HCT116 (cell line): ENCODE data around the gene SMARCB1. TPM values are rescaled to one million over a fixed set of nuclear protein-coding genes. Genes with fewer than 3 reads are reported as not detected.

Source experiments
- ATAC-seq: fragments of 200-7000 bp; cut with Tn5 transposase; 2 replicates; pipeline ENCODE4 v1.9.1; 2020; ENCODE audit warnings: mild to moderate bottlenecking, moderate library complexity
- BruUV-seq: library from RNA; stranded (reverse); fragments of 400-500 nt; replicated peaks from 2 replicates; lab custom pipeline; 2021; lab: Mats Ljungman, UMichigan
- CTCF ChIA-PET: fragments of 300-600 bp; sonication (Branson Sonifier 250); formaldehyde crosslinking; loops from one replicate; lab custom pipeline; 2021; ENCODE audit warnings: antibody characterized with exemption; lab: Charles Lee
- POLR2A ChIA-PET: fragments of 300-600, 350-600 bp; sonication (Branson Sonifier 250); formaldehyde crosslinking; loops from one replicate; lab custom pipeline; 2021; ENCODE audit warnings: antibody characterized with exemption; lab: Charles Lee
- RAD21 ChIA-PET, 2 experiments: fragments of 300-600 bp; sonication (Branson Sonifier 250); formaldehyde crosslinking; loops; one replicate each; lab custom pipeline; 2023; ENCODE audit warnings: low total read pairs in 2 of 2; ENCODE audit not compliant: uncharacterized antibody in 2 of 2, unreplicated experiment in 2 of 2, low non-redundant PET in 1 of 2; lab: Charles Lee
- DNase-seq: peaks from one replicate; pipeline ENCODE4 v3.0.0-alpha.2; 2010; ENCODE audit warnings: low read depth, low spot score
- H2AFZ ChIP-seq: fragments of 200-600 bp; shearing (Covaris generic), sonication (generic); 2 replicates; pipeline ENCODE4 v1.6.1; 2017; ENCODE audit warnings: low read depth, mixed run types, mixed read lengths, antibody characterized with exemption, low read length; ENCODE audit not compliant: poor library complexity, severe bottlenecking
- H3K27ac ChIP-seq: 2 replicates; pipeline ENCODE4 v1.5.1; 2012; ENCODE audit warnings: low read depth, low read length
- H3K27me3 ChIP-seq: fragments of 200-600 bp; sonication (generic); 2 replicates; pipeline ENCODE4 v1.6.1; 2016; ENCODE audit warnings: mixed run types, low read length, mixed read lengths; ENCODE audit not compliant: insufficient read depth
- H3K36me3 ChIP-seq, 2 experiments: fragments of 200-500 bp in 1 of 2; fragments of 200-600 bp in 1 of 2; sonication (Bioruptor generic) in 1 of 2; sonication (generic) in 1 of 2; 2 replicates each; pipeline versions ENCODE4 v1.5.1 to v1.6.1; 2014 to 2016; ENCODE audit warnings: low read length in 2 of 2, inconsistent platforms in 1 of 2, mixed read lengths in 1 of 2, mixed run types in 1 of 2; ENCODE audit not compliant: insufficient read depth in 2 of 2, control insufficient read depth in 1 of 2
- H3K4me1 ChIP-seq, 2 experiments: fragments of 200-600 bp in 1 of 2; sonication (generic) in 1 of 2; 2 replicates each; pipeline versions ENCODE4 v1.5.1 to v1.6.1; 2012 to 2017; ENCODE audit warnings: low read length in 2 of 2, inconsistent platforms in 1 of 2, mild to moderate bottlenecking in 1 of 2, mixed read lengths in 1 of 2, mixed run types in 1 of 2, moderate library complexity in 1 of 2; ENCODE audit not compliant: insufficient read depth in 2 of 2, control insufficient read depth in 1 of 2
- H3K4me2 ChIP-seq: fragments of 200-600 bp; sonication (generic); 2 replicates; pipeline ENCODE4 v1.6.1; 2017; ENCODE audit warnings: mixed run types, low read length, mixed read lengths
- H3K4me3 ChIP-seq, 2 experiments: fragments of 200-600 bp in 1 of 2; sonication (generic) in 1 of 2; replicated peaks in 1 of 2; 2 replicates each; pipeline ENCODE4 v1.5.1; 2011 to 2016; ENCODE audit warnings: low read length in 2 of 2, control low read depth in 1 of 2, low read depth in 1 of 2, mild to moderate bottlenecking in 1 of 2, mixed read lengths in 1 of 2, mixed run types in 1 of 2
- H3K79me2 ChIP-seq: fragments of 200-600 bp; sonication (generic); 2 replicates; pipeline ENCODE4 v1.6.1; 2017; ENCODE audit warnings: mild to moderate bottlenecking, mixed run types, low read length, moderate library complexity, mixed read lengths; ENCODE audit not compliant: insufficient read depth
- H3K9ac ChIP-seq: fragments of 200-600 bp; sonication (generic); 2 replicates; pipeline ENCODE4 v1.6.1; 2016; ENCODE audit warnings: low read length, mixed read lengths
- H3K9me2 ChIP-seq: fragments of 200-600 bp; sonication (generic), shearing (Covaris generic); 2 replicates; pipeline ENCODE4 v1.6.1; 2017; ENCODE audit warnings: mixed run types, mild to moderate bottlenecking, moderate library complexity; ENCODE audit not compliant: insufficient read depth
- H3K9me3 ChIP-seq, 2 experiments: fragments of 200-500 bp in 1 of 2; fragments of 200-600 bp in 1 of 2; sonication (Bioruptor generic) in 1 of 2; sonication (generic) in 1 of 2; 2 replicates each; pipeline ENCODE4 v1.6.1; 2014 to 2017; ENCODE audit warnings: low read length in 2 of 2, mixed read lengths in 2 of 2, inconsistent platforms in 1 of 2, low read depth in 1 of 2, mild to moderate bottlenecking in 1 of 2, mixed run types in 1 of 2, moderate library complexity in 1 of 2; ENCODE audit not compliant: control insufficient read depth in 1 of 2, insufficient read depth in 1 of 2
- H4K20me1 ChIP-seq: fragments of 200-600 bp; sonication (generic), shearing (Covaris generic); 2 replicates; pipeline ENCODE4 v1.6.1; 2017; ENCODE audit warnings: mixed run types, mild to moderate bottlenecking, moderate library complexity; ENCODE audit not compliant: insufficient read depth
- ATF3 ChIP-seq: IDR thresholded peaks from 2 replicates; pipeline ENCODE4 v1.6.1; 2012
- CBX3 ChIP-seq: IDR thresholded peaks from 2 replicates; pipeline ENCODE4 v1.6.1; 2012; ENCODE audit warnings: low read depth
- CEBPB ChIP-seq: IDR thresholded peaks from 2 replicates; pipeline ENCODE4 v1.6.1; 2012; ENCODE audit warnings: low read depth
- CTCF ChIP-seq, 3 experiments: fragments of 200-600 bp in 1 of 3; sonication (generic) in 1 of 3; IDR thresholded peaks in 2 of 3; conservative IDR thresholded peaks in 1 of 3; 2 replicates each; pipeline ENCODE4 v1.5.1; 2012 to 2017; ENCODE audit warnings: low read depth in 2 of 3, low read length in 2 of 3, antibody characterized with exemption in 1 of 3, borderline replicate concordance in 1 of 3, control low read depth in 1 of 3, mild to moderate bottlenecking in 1 of 3, mixed read lengths in 1 of 3, mixed run types in 1 of 3, moderate library complexity in 1 of 3; ENCODE audit not compliant: insufficient read depth in 1 of 3
- EGR1 ChIP-seq: IDR thresholded peaks from 2 replicates; pipeline ENCODE4 v1.6.1; 2012; ENCODE audit warnings: low read depth
- EZH2 ChIP-seq: fragments of 200-600 bp; sonication (generic); IDR thresholded peaks from 2 replicates; pipeline ENCODE4 v1.6.1; 2017; ENCODE audit warnings: antibody characterized with exemption, mixed run types
- FOSL1 ChIP-seq: IDR thresholded peaks from 2 replicates; pipeline ENCODE4 v1.6.1; 2012; ENCODE audit warnings: low read depth
- JUND ChIP-seq: IDR thresholded peaks from 2 replicates; pipeline ENCODE4 v1.6.1; 2012
- POLR2AphosphoS5 ChIP-seq: IDR thresholded peaks from 2 replicates; pipeline ENCODE4 v1.6.1; 2011; ENCODE audit warnings: mild to moderate bottlenecking, low read depth, low read length, moderate library complexity
- RAD21 ChIP-seq: IDR thresholded peaks from 2 replicates; pipeline ENCODE4 v1.6.1; 2012; ENCODE audit warnings: low read depth, mild to moderate bottlenecking
- REST ChIP-seq: IDR thresholded peaks from 2 replicates; pipeline ENCODE4 v1.6.1; 2012; ENCODE audit warnings: low read depth
- SIN3A ChIP-seq: IDR thresholded peaks from 2 replicates; pipeline ENCODE4 v1.6.1; 2012; ENCODE audit warnings: low read depth
- SRF ChIP-seq: IDR thresholded peaks from 2 replicates; pipeline ENCODE4 v1.6.1; 2012; ENCODE audit warnings: low read depth
- TCF7L2 ChIP-seq: IDR thresholded peaks from 2 replicates; pipeline ENCODE4 v1.7.0; 2011; ENCODE audit warnings: borderline replicate concordance, inconsistent platforms; ENCODE audit not compliant: insufficient read depth, insufficient read length; ENCODE audit errors: extremely low read depth
- YY1 ChIP-seq: IDR thresholded peaks from 2 replicates; pipeline ENCODE4 v1.6.1; 2011; ENCODE audit warnings: low read length, low read depth, moderate library complexity, mild to moderate bottlenecking; ENCODE audit not compliant: insufficient replicate concordance; ENCODE audit errors: extremely low read depth
- ZFX ChIP-seq: fragments of 450-650 bp; IDR thresholded peaks from 2 replicates; pipeline ENCODE4 v1.6.1; 2017
- ZNF274 ChIP-seq: fragments of 200-500 bp; sonication (Bioruptor generic); IDR thresholded peaks from 2 replicates; pipeline ENCODE4 v1.6.1; 2014; ENCODE audit warnings: mild to moderate bottlenecking, low read depth, low read length, inconsistent platforms
- intact Hi-C: fragments of 100-400 bp; cut with micrococcal nuclease; formaldehyde crosslinking; loops from 2 replicates; pipeline ENCODE4 v1.10.0; 2022
- total RNA-seq: library from RNA; stranded (reverse); gene quantifications from one replicate; pipeline ENCODE4 v1.2.1, GENCODE V29; 2021; ENCODE audit not compliant: unreplicated experiment

The SMARCB1 gene
- total RNA-seq, 1 experiment from 2014 or later, result 101 TPM

GRCh38 chr22:23745791-23746190 is 41.0 kb upstream of the SMARCB1 start:
- H2AFZ ChIP-seq, result no peak overlapping the region
- H3K9me2 ChIP-seq, result no peaks in the 10 kb centered on the region
- ATAC-seq (no peak), DNase-seq (no peak)
- intact Hi-C loops, result no loop called here
- H3K79me2 ChIP-seq, result no peaks in the 10 kb centered on the region
- peaks cover 0 to 8% of the 10 kb centered on the region in 2 experiments; a peak in 2 of 4 replicates for H3K36me3 ChIP-seq
- H3K4me2 ChIP-seq, result no peak overlapping the region
- no peak overlapping the region for H3K9ac ChIP-seq
- ChIA-PET RAD21 (no interaction called here), POLR2A (no interaction called here), CTCF (no interaction called here)
- no peak overlapping the region for H3K27ac ChIP-seq
- peaks cover 5 to 11% of the 10 kb centered on the region in 2 experiments for H3K4me1 ChIP-seq
- H3K27me3 ChIP-seq, result no peaks in the 10 kb centered on the region
- no peaks in the 10 kb centered on the region for H4K20me1 ChIP-seq
- TF ChIP-seq SIN3A, result no peak
- TF ChIP-seq POLR2AphosphoS5, result no peak
- TF ChIP-seq RAD21, result no peak
- no peak for TF ChIP-seq CBX3
- no peak for TF ChIP-seq CEBPB
- TF ChIP-seq CTCF (IDR thresholded peaks at IDR 0.05 in 2 of 3, conservative IDR thresholded peaks at IDR 0.05 in 1 of 3; ENCODE audit: borderline replicate concordance in 1 of 3, insufficient read depth in 1 of 3, low read depth in 2 of 3, low read length in 2 of 3), result no peak
- TF ChIP-seq ZNF274, result no peak
- no peak for TF ChIP-seq REST
- TF ChIP-seq YY1, result no peak
- TF ChIP-seq SRF, result no peak
- TF ChIP-seq ATF3, result no peak
- TF ChIP-seq EGR1, result no peak
- TF ChIP-seq ZFX, result no peak
- TF ChIP-seq TCF7L2, result no peak
- TF ChIP-seq EZH2, result no peak
- TF ChIP-seq JUND, result no peak
- no peak for TF ChIP-seq FOSL1
- TF ChIP-seq, all 23 proteins: peak for 0
- no peak overlapping the region for H3K4me3 ChIP-seq
- H3K9me3 ChIP-seq, result no peaks in the 10 kb centered on the region
- BruUV-seq, result no TSS peak
